Measurements from ENCODE around the gene CCPG1. TPM values are rescaled to one million over a fixed set of nuclear protein-coding genes. Genes with fewer than 3 reads are reported as not detected.

CCPG1 gene
- total RNA-seq, 4 donors from 2014 or later = 50.1 to 79.7 (median 68.3) TPM

DNA sequence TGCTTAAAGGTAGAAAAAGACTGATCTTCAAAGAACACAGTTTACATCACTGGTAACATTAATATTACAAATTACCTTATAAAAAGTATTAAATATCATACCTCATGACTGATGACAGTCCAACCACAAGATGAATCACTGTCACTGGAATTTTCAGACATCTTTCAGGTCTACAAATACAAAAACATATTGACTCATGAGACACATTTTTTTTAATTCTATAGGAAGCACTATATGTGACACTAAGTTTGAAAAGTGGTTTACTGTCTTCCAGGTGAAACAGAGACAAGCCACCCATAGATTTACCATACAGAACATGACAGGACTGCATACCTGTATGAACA lies 18.9 kb downstream of the CCPG1 start:
- H3K4me3 ChIP-seq = no peak overlapping the region
- H3K9me3 ChIP-seq = no peaks in the 10 kb centered on the region
- H3K4me1 ChIP-seq = no peaks in the 10 kb centered on the region
- no peaks in the 10 kb centered on the region for H3K27me3 ChIP-seq
- TF ChIP-seq, protein P1, sequence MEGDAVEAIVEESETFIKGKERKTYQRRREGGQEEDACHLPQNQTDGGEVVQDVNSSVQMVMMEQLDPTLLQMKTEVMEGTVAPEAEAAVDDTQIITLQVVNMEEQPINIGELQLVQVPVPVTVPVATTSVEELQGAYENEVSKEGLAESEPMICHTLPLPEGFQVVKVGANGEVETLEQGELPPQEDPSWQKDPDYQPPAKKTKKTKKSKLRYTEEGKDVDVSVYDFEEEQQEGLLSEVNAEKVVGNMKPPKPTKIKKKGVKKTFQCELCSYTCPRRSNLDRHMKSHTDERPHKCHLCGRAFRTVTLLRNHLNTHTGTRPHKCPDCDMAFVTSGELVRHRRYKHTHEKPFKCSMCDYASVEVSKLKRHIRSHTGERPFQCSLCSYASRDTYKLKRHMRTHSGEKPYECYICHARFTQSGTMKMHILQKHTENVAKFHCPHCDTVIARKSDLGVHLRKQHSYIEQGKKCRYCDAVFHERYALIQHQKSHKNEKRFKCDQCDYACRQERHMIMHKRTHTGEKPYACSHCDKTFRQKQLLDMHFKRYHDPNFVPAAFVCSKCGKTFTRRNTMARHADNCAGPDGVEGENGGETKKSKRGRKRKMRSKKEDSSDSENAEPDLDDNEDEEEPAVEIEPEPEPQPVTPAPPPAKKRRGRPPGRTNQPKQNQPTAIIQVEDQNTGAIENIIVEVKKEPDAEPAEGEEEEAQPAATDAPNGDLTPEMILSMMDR (IDR thresholded peaks at IDR 0.05) = no peak
- no peak for TF ChIP-seq POLR2A (IDR thresholded peaks at IDR 0.05)
- DNase-seq = no peak
- no peak overlapping the region for H3K27ac ChIP-seq
- no peaks in the 10 kb centered on the region for H3K36me3 ChIP-seq
- intact Hi-C loops (cut with DNase I; ENCODE audit: low total_unique reads) = no loop called here

DNA sequence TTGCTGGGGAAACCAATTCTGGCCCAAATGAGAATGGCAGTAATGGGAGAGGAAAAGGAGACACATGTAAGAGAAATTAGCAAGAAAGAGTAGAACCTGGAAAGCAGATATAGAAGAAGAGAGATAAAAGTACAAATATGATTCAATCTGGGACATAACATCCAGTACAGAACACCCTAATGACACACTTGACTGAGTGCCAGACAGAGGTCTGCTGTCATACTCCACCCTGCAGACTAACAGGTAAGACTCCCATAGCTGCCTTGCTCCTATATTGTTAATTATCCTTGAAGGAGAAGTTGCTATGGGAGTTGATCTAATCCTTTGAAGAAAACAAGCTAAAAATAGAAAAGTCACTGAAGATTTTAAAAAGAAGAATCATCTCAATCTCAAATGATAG lies 21.1 kb downstream of the CCPG1 start:
- intact Hi-C loops (cut with DNase I; ENCODE audit: low total_unique reads) = no loop called here
- H3K4me3 ChIP-seq = no peak overlapping the region
- no peak for TF ChIP-seq POLR2A (IDR thresholded peaks at IDR 0.05)
- TF ChIP-seq, protein P1 (IDR thresholded peaks at IDR 0.05) = no peak
- no peaks in the 10 kb centered on the region for H3K9me3 ChIP-seq
- no peaks in the 10 kb centered on the region for H3K36me3 ChIP-seq
- no peaks in the 10 kb centered on the region for H3K4me1 ChIP-seq
- no peak for DNase-seq
- no peak overlapping the region for H3K27ac ChIP-seq
- no peaks in the 10 kb centered on the region for H3K27me3 ChIP-seq

DNA sequence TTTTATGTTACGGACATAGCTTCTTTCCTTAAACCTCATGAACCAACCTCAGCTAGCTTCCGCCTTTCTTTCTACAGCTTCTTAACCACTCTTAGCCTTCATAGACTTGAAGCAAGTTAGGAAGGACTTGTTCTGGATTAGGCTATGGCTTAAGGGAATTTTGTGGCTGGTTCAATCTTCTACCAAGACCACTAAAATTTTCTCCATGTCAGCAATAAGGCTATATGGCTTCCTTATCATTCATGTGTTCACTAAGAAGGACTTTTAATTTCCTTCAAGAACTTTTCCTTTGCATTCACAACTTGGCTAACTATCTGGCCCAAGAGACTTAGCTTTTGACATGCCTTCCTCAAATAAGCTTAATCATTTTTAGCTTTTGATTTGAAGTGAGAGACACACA lies 24.5 kb downstream of the CCPG1 start:
- Histone ChIP-seq H3K36me3 (no peaks in the 10 kb centered on the region), H3K27me3 (no peaks in the 10 kb centered on the region), H3K4me1 (no peaks in the 10 kb centered on the region), H3K9me3 (no peaks in the 10 kb centered on the region), H3K4me3 (no peak overlapping the region), H3K27ac (no peak overlapping the region)
- intact Hi-C loops (cut with DNase I; ENCODE audit: low total_unique reads) = no loop called here
- no peak for TF ChIP-seq POLR2A (IDR thresholded peaks at IDR 0.05)
- TF ChIP-seq, protein P1 (IDR thresholded peaks at IDR 0.05) = no peak
- no peak for DNase-seq

DNA sequence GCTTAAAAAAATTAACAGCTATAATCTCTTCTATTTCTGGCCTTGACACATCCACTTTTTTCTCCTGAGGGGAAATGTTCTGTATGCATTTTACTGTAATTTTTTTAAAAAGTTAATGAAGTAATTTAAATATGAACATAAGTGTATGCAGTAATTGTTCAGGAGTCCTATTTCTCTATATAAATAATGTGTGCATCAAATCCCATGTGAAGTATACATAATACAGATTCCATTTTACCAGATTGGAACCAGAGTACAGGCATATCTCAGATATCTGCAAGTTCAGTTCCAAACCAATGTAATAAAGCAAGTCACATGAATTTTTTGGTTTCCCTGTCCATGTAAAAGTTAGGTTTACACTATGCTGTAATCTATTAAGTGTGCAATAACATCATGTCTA lies 26.6 kb downstream of the CCPG1 start:
- DNase-seq = no peak
- Histone ChIP-seq H3K36me3 (no peaks in the 10 kb centered on the region), H3K27me3 (no peaks in the 10 kb centered on the region), H3K9me3 (no peaks in the 10 kb centered on the region), H3K27ac (no peak overlapping the region), H3K4me3 (no peak overlapping the region), H3K4me1 (no peaks in the 10 kb centered on the region)
- TF ChIP-seq POLR2A (IDR thresholded peaks at IDR 0.05) = no peak
- TF ChIP-seq, protein P1 (IDR thresholded peaks at IDR 0.05) = no peak
- intact Hi-C loops (cut with DNase I; ENCODE audit: low total_unique reads) = no loop called here

DNA sequence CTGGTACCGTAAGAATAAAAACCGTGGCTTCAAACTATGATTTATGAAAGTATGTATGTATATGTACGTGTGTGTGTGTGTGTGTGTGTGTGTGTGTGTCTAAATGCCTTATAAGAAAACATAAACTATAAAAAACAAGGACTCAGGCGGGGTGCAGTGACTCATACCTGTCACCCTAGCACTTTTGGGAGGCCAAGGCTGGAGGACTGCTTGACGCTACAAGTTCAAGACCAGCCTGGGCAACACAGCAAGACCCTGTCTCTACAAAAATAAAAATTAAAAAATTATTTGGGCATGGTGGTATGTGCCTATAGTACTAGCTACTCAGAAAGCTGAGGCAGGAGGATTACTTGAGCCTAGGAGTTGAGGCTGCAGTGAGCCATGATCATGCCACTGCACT lies 29.1 kb downstream of the CCPG1 start:
- Histone ChIP-seq H3K4me1 (no peaks in the 10 kb centered on the region), H3K9me3 (no peaks in the 10 kb centered on the region), H3K27ac (no peak overlapping the region), H3K36me3 (no peaks in the 10 kb centered on the region), H3K27me3 (no peaks in the 10 kb centered on the region), H3K4me3 (no peak overlapping the region)
- intact Hi-C loops (cut with DNase I; ENCODE audit: low total_unique reads) = no loop called here
- TF ChIP-seq, protein P1 (IDR thresholded peaks at IDR 0.05) = no peak
- TF ChIP-seq POLR2A (IDR thresholded peaks at IDR 0.05) = no peak
- DNase-seq = no peak

Measured in uterus (tissue), 4 donors.